Prostate gland (tissue), 2 donors: ENCODE results near the gene OTUB2. TPM values are rescaled to one million over a fixed set of nuclear protein-coding genes. Genes with fewer than 3 reads are reported as not detected.

ENCODE experiments used
- DNase-seq: peaks from one replicate; pipeline ENCODE4 v3.0.0-alpha.2; 2019; ENCODE audit warnings: low spot score
- H3K27ac ChIP-seq, 2 donors: fragments of 200-600 bp; sonication (generic); 2 replicates each; pipeline ENCODE4 v1.5.1; 2017 to 2019
- H3K27me3 ChIP-seq: fragments of 200-600 bp; sonication (generic); replicated peaks from 2 replicates; pipeline ENCODE4 v1.5.1; 2019; ENCODE audit not compliant: insufficient read depth
- H3K36me3 ChIP-seq, 2 donors: fragments of 200-600 bp; sonication (generic); 1 replicate in 1 of 2; 2 replicates in 1 of 2; pipeline versions ENCODE4 v1.5.1 to v1.8.1; 2017 to 2019
- H3K4me1 ChIP-seq: fragments of 200-600 bp; sonication (generic); replicated peaks from 2 replicates; pipeline ENCODE4 v1.5.1; 2019
- H3K4me3 ChIP-seq, 2 donors: fragments of 200-600 bp; sonication (generic); 2 replicates each; pipeline ENCODE4 v1.5.1; 2017 to 2019
- H3K9me3 ChIP-seq: fragments of 200-600 bp; sonication (generic); 2 replicates; pipeline ENCODE4 v1.5.1; 2017
- POLR2A ChIP-seq: fragments of 450-650 bp; IDR thresholded peaks from one replicate; pipeline ENCODE4 v1.6.1; 2016; ENCODE audit warnings: antibody characterized with exemption, mild to moderate bottlenecking
- POLR2AphosphoS5 ChIP-seq: sonication (generic); formaldehyde crosslinking; IDR thresholded peaks from one replicate; pipeline ENCODE4 v1.6.1; 2017; ENCODE audit warnings: antibody characterized with exemption
- WGBS: methylation state at CpG from one replicate; pipeline ENCODE4 v1.1.5; 2018; 5-methylcytosine and 5-hydroxymethylcytosine counted together
- intact Hi-C: fragments of 100-400 bp; cut with DNase I; formaldehyde crosslinking; loops from one replicate; pipeline ENCODE4 v1.14.2; 2022
- total RNA-seq, 2 donors: library from RNA; depleted of rRNA; stranded (reverse); fragments of >200 nt; gene quantifications; one replicate each; pipeline ENCODE4 v1.1.0, GENCODE V29; 2016
- TF ChIP-seq, protein P1 (sequence below), 4 experiments: fragments of 200-600 bp in 2 of 4; fragments of 450-650 bp in 2 of 4; sonication (generic) in 2 of 4; IDR thresholded peaks; 1 replicate in 3 of 4; 2 replicates in 1 of 4; pipeline ENCODE4 v1.5.1; 2016 to 2019; ENCODE audit warnings: antibody characterized with exemption in 4 of 4, mild to moderate bottlenecking in 2 of 4, moderate library complexity in 2 of 4

OTUB2 gene
- 1 to 10 TPM; 1.5 to 3.0 TPM for total RNA-seq

DNA sequence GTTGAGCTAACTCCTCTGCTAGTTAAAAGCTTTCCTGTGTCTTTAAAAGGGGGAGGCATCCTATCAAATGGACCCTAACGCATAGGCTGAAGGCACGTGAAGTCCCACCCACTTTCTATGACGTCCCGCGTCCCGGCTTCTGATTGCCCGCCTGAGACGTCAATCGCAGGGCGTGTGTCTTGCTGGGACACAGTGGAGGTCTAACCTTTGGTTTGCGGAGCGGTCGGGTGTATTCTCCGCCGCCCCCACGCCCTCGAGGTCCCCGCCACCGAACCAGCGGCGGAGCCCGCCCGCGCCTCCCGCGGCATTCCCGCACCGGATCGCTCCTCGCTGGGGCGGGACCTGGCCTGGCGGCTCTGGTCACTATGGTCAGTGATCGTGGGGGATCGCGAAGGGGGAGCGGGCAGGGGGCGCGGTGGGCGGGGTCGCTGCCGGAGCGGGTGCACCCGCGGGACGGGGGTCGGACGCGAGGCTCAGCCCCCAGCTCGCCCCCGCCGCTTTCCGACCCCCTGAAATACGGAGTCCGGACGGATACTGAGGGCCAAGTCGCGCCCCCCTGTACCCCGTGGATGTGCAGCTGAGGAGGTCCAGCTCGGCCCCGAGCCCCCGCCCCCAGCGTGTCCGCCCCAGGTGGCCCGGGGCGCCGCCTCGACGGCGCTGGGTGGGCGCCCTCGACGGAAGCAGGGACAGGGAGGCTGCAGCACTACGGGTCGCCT is at the start of gene OTUB2:
OTUB2 (plus strand) TSS at position 168 of the 716 bp plus-strand sequence; CDS start at position 366, 198 bp downstream.
- Histone ChIP-seq H3K36me3 (no peaks in the 10 kb centered on the region), H3K27ac (peak within 1 kb of the TSS in 1 of 2 donors; percentile 51), H3K27me3 (no peaks in the 10 kb centered on the region), H3K4me1 (no peaks in the 10 kb centered on the region), H3K4me3 (peak within 1 kb of the TSS; percentile 83 to 87), H3K9me3 (no peaks in the 10 kb centered on the region)
- peak; percentile 95 for DNase-seq
- intact Hi-C loops, result no loop called here
- under 1% methylated on average over 65 of the region's 74 CpGs for WGBS
- TF ChIP-seq POLR2AphosphoS5 (peak; percentile 94), POLR2A (no peak)

- no peaks in the 10 kb centered on the region for H3K4me1 ChIP-seq
- H3K27ac ChIP-seq, result peak within 1 kb of the TSS; percentile 54 to 62
- H3K27me3 ChIP-seq, result no peaks in the 10 kb centered on the region
- no peaks in the 10 kb centered on the region for H3K36me3 ChIP-seq
- no peak for DNase-seq
- intact Hi-C loops, result no loop called here
- no peaks in the 10 kb centered on the region for H3K9me3 ChIP-seq
- peak within 1 kb of the TSS in 1 of 2 donors; percentile 8 for H3K4me3 ChIP-seq
- TF ChIP-seq POLR2AphosphoS5 (peak; percentile 60), POLR2A (no peak)
- WGBS, result 29% methylated on average over 12 of the region's 12 CpGs
Observed at GRCh38 chr14:93976477-93977057, 49.6 kb upstream of the OTUB2 start, which contains the start of gene ASB2. TSS of gene ASB2 (minus strand) at chr14:93976570. CDS start at chr14:93964539, 12,031 bp downstream.

GRCh38 chr14:93977171-93977570 is 49.0 kb upstream of the OTUB2 start:
- TF ChIP-seq, protein P1, sequence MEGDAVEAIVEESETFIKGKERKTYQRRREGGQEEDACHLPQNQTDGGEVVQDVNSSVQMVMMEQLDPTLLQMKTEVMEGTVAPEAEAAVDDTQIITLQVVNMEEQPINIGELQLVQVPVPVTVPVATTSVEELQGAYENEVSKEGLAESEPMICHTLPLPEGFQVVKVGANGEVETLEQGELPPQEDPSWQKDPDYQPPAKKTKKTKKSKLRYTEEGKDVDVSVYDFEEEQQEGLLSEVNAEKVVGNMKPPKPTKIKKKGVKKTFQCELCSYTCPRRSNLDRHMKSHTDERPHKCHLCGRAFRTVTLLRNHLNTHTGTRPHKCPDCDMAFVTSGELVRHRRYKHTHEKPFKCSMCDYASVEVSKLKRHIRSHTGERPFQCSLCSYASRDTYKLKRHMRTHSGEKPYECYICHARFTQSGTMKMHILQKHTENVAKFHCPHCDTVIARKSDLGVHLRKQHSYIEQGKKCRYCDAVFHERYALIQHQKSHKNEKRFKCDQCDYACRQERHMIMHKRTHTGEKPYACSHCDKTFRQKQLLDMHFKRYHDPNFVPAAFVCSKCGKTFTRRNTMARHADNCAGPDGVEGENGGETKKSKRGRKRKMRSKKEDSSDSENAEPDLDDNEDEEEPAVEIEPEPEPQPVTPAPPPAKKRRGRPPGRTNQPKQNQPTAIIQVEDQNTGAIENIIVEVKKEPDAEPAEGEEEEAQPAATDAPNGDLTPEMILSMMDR (IDR thresholded peaks at IDR 0.05), result no peak
- no peak for TF ChIP-seq POLR2A
- no peaks in the 10 kb centered on the region for H3K27me3 ChIP-seq
- DNase-seq, result no peak
- H3K36me3 ChIP-seq, result no peaks in the 10 kb centered on the region
- H3K4me3 ChIP-seq, result no peak overlapping the region
- H3K27ac ChIP-seq, result peak overlapping the region; percentile 54 to 62
- 77% methylated on average over 5 of the region's 5 CpGs for WGBS
- no peaks in the 10 kb centered on the region for H3K9me3 ChIP-seq
- intact Hi-C loops, result no loop called here
- no peaks in the 10 kb centered on the region for H3K4me1 ChIP-seq

DNA sequence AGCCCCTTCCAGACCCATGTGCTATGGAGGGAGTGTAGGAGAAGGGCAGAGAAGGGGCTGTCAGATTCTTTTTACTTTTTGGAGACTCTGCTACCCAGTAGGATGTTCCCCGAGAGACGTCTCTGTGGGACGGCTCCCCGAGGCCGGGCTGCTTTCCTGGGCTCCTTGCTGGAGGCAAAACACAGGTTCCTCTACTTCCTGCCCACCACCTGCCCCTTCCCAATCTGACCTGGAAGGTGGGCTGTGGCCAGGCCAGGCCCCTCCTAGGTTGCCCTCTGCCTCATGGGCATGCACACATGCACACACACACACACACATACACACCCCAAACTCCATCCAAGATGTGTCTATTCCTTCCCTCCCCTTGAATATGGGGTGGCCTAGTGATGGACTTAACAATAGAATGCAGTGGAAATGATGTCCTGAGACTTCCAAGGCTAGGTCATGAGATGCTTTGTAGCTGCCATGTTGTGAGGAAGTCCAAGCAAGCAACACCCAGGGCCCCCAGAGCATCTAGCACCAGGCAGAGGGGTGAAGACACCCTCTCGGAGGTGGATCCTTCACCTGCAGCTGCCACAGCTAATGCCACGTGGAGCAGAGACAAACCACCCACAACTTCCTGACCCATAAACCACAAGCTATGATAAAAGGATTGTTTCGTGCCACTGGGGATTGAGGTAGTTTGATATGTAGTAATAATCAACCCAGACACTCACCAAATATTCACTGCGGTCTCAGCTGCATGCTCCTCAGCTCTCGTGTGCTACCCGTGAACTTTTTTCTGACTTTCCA is 48.2 kb upstream of the OTUB2 start:
- H3K4me3 ChIP-seq, result no peak overlapping the region
- no peaks in the 10 kb centered on the region for H3K4me1 ChIP-seq
- TF ChIP-seq, protein P1 (IDR thresholded peaks at IDR 0.05), result no peak
- no peak for TF ChIP-seq POLR2A
- TF ChIP-seq POLR2AphosphoS5, result no peak
- no peaks in the 10 kb centered on the region for H3K27me3 ChIP-seq
- peak overlapping the region in 1 of 2 donors; percentile 62 for H3K27ac ChIP-seq
- intact Hi-C loops, result no loop called here
- WGBS, result 84% methylated on average over 11 of the region's 11 CpGs
- no peaks in the 10 kb centered on the region for H3K9me3 ChIP-seq
- no peaks in the 10 kb centered on the region for H3K36me3 ChIP-seq
- DNase-seq, result no peak

DNA sequence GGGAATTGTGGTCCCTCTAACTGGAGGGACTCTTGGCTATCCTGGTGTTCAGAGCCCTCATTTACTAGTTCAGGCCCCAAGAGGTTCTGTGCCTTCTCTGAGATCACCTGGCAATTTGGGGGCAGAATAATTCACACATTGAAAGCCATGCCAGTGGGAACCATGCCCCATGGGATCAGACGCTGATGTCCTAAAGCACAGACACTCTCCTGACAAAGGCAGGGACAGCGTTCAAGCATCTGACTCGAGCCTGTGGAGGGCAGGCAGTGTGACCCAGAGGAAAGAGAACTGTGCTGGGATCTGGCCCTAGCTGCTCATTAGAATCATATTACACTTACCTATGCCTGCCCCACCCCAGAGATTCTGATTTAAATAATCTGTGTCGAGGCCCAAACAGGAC is 47.4 kb upstream of the OTUB2 start:
- WGBS, result 71% methylated on average over 4 of the region's 4 CpGs
- intact Hi-C loops, result no loop called here
- Histone ChIP-seq H3K36me3 (no peaks in the 10 kb centered on the region), H3K4me1 (no peaks in the 10 kb centered on the region), H3K9me3 (no peaks in the 10 kb centered on the region), H3K27me3 (no peaks in the 10 kb centered on the region), H3K4me3 (no peak overlapping the region), H3K27ac (no peak overlapping the region)
- TF ChIP-seq POLR2A, result no peak
- no peak for TF ChIP-seq POLR2AphosphoS5
- TF ChIP-seq, protein P1 (IDR thresholded peaks at IDR 0.05), result no peak
- DNase-seq, result no peak
